Muscle layer of duodenum (tissue), 2 donors: ENCODE measurements around the gene VPS26B.

ENCODE experiments used
- H3K27ac ChIP-seq: one replicate; pipeline ENCODE4 v1.7.0; 2013; ENCODE audit warnings: mild to moderate bottlenecking, low read length
- H3K27me3 ChIP-seq: one replicate; pipeline ENCODE4 v1.7.0; 2013; ENCODE audit warnings: low read depth, mild to moderate bottlenecking, control low read depth, low read length
- H3K36me3 ChIP-seq, 2 donors: one replicate each; pipeline ENCODE4 v1.7.0; 2013; ENCODE audit warnings: low read length in 2 of 2, control low read depth in 1 of 2, mild to moderate bottlenecking in 1 of 2; ENCODE audit not compliant: insufficient read depth in 2 of 2, control insufficient read depth in 1 of 2
- H3K4me1 ChIP-seq, 2 donors: one replicate each; pipeline ENCODE4 v1.7.0; 2013; ENCODE audit warnings: low read length in 2 of 2, mild to moderate bottlenecking in 2 of 2, control low read depth in 1 of 2, moderate library complexity in 1 of 2; ENCODE audit not compliant: insufficient read depth in 2 of 2, control insufficient read depth in 1 of 2
- H3K4me3 ChIP-seq, 2 donors: one replicate each; pipeline ENCODE4 v1.7.0; 2013; ENCODE audit warnings: low read length in 2 of 2, low read depth in 1 of 2, mild to moderate bottlenecking in 1 of 2
- H3K9me3 ChIP-seq, 2 donors: one replicate each; pipeline ENCODE4 v1.7.0; 2013; ENCODE audit warnings: low read length in 2 of 2, control low read depth in 1 of 2, mild to moderate bottlenecking in 1 of 2; ENCODE audit not compliant: control insufficient read depth in 1 of 2
- donor health status: healthy.

VPS26B gene

GRCh38 chr11:134260983-134261382 lies 36.5 kb downstream of the VPS26B start:
- H3K27me3 ChIP-seq: no peaks in the 10 kb centered on the region
- no peaks in the 10 kb centered on the region for H3K4me1 ChIP-seq
- H3K4me3 ChIP-seq: no peak overlapping the region
- H3K36me3 ChIP-seq: peaks cover 37 to 74% of the 10 kb centered on the region in 2 donors
- H3K9me3 ChIP-seq: no peaks in the 10 kb centered on the region
- no peak overlapping the region for H3K27ac ChIP-seq

GRCh38 chr11:134261626-134262488 lies 37.4 kb downstream of the VPS26B start:
- Histone ChIP-seq H3K27me3 (no peaks in the 10 kb centered on the region), H3K4me3 (no peak overlapping the region), H3K4me1 (no peaks in the 10 kb centered on the region), H3K36me3 (peaks cover 37 to 68% of the 10 kb centered on the region in 2 donors), H3K9me3 (no peaks in the 10 kb centered on the region), H3K27ac (no peak overlapping the region)

- Histone ChIP-seq H3K9me3 (no peaks in the 10 kb centered on the region), H3K27me3 (no peaks in the 10 kb centered on the region), H3K36me3 (peaks cover 17 to 47% of the 10 kb centered on the region in 2 donors), H3K27ac (no peak overlapping the region), H3K4me1 (no peaks in the 10 kb centered on the region), H3K4me3 (no peak overlapping the region)
Observed at GRCh38 chr11:134264966-134265764, 40.7 kb downstream of the VPS26B start.

- H3K36me3 ChIP-seq: peaks cover 13 to 34% of the 10 kb centered on the region in 2 donors
Observed at GRCh38 chr11:134266440-134266839, 42.0 kb downstream of the VPS26B start.

GRCh38 chr11:134266841-134267251 lies 42.4 kb downstream of the VPS26B start:
- no peaks in the 10 kb centered on the region for H3K4me1 ChIP-seq
- H3K4me3 ChIP-seq: no peak overlapping the region
- H3K27me3 ChIP-seq: no peaks in the 10 kb centered on the region
- no peaks in the 10 kb centered on the region for H3K9me3 ChIP-seq
- H3K36me3 ChIP-seq: peaks cover 13 to 30% of the 10 kb centered on the region in 2 donors
- H3K27ac ChIP-seq: no peak overlapping the region

More at GRCh38 chr11:134266440-134266839, 42.0 kb downstream of the VPS26B start:
- Histone ChIP-seq H3K4me1 (no peaks in the 10 kb centered on the region), H3K4me3 (no peak overlapping the region), H3K27ac (no peak overlapping the region), H3K27me3 (no peaks in the 10 kb centered on the region), H3K9me3 (no peaks in the 10 kb centered on the region)

- Histone ChIP-seq H3K36me3 (peaks cover 8 to 24% of the 10 kb centered on the region in 2 donors), H3K4me1 (no peaks in the 10 kb centered on the region), H3K27me3 (peaks cover 3% of the 10 kb centered on the region), H3K27ac (no peak overlapping the region), H3K4me3 (no peak overlapping the region), H3K9me3 (no peaks in the 10 kb centered on the region)
Observed at GRCh38 chr11:134267461-134267860, 43.0 kb downstream of the VPS26B start.

- no peak overlapping the region for H3K27ac ChIP-seq
- no peaks in the 10 kb centered on the region for H3K9me3 ChIP-seq
- H3K36me3 ChIP-seq: peaks cover 6 to 19% of the 10 kb centered on the region in 2 donors
- peaks cover 8% of the 10 kb centered on the region for H3K27me3 ChIP-seq
- H3K4me1 ChIP-seq: no peaks in the 10 kb centered on the region
- H3K4me3 ChIP-seq: no peak overlapping the region
Observed at GRCh38 chr11:134267966-134268365, 43.5 kb downstream of the VPS26B start.

GRCh38 chr11:134270250-134270714 lies 45.8 kb downstream of the VPS26B start:
- peaks cover 25% of the 10 kb centered on the region for H3K27me3 ChIP-seq

GRCh38 chr11:134271978-134272377 lies 47.5 kb downstream of the VPS26B start:
- Histone ChIP-seq H3K4me3 (no peak overlapping the region), H3K36me3 (no peaks in the 10 kb centered on the region), H3K27ac (no peak overlapping the region), H3K4me1 (peaks cover 6 to 18% of the 10 kb centered on the region in 2 donors), H3K9me3 (no peaks in the 10 kb centered on the region), H3K27me3 (peaks cover 38% of the 10 kb centered on the region)

More at GRCh38 chr11:134270250-134270714, 45.8 kb downstream of the VPS26B start:
- Histone ChIP-seq H3K9me3 (no peaks in the 10 kb centered on the region), H3K36me3 (peaks cover under 1% of the 10 kb centered on the region in 2 donors), H3K4me3 (no peak overlapping the region), H3K4me1 (peaks cover under 1 to 1% of the 10 kb centered on the region in 2 donors), H3K27ac (no peak overlapping the region)

- Histone ChIP-seq H3K27ac (no peak overlapping the region), H3K9me3 (no peaks in the 10 kb centered on the region), H3K27me3 (peaks cover 44% of the 10 kb centered on the region)
Observed at GRCh38 chr11:134272381-134273316, 48.2 kb downstream of the VPS26B start.

More at GRCh38 chr11:134272381-134273316, 48.2 kb downstream of the VPS26B start:
- H3K36me3 ChIP-seq: no peaks in the 10 kb centered on the region
- no peak overlapping the region for H3K4me3 ChIP-seq
- peaks cover 6 to 24% of the 10 kb centered on the region in 2 donors for H3K4me1 ChIP-seq
